Cardiac septum (tissue), 1 donor: ENCODE measurements around the gene SLC16A1. TPM values are rescaled to one million over a fixed set of nuclear protein-coding genes. Genes with fewer than 3 reads are reported as not detected.

ENCODE experiments used
- DNase-seq: peaks from one replicate; pipeline ENCODE4 v3.0.0-alpha.2; 2020; ENCODE audit warnings: low spot score
- intact Hi-C: fragments of 100-400 bp; cut with DNase I; formaldehyde crosslinking; loops from one replicate; pipeline ENCODE4 v1.14.0; 2022
- total RNA-seq: library from RNA; stranded (reverse); fragmentation: NEBNext Ultra II Directional; extraction: Animal tissue kit (Norgen Biotek cat#: 25700); gene quantifications from one replicate; pipeline ENCODE4 v1.2.1, GENCODE V29; 2021
- donor health status: DM: no; HTN: no; CAD: no.

SLC16A1 gene
- total RNA-seq, 1 donor from 2014 or later, result 119 TPM

DNA sequence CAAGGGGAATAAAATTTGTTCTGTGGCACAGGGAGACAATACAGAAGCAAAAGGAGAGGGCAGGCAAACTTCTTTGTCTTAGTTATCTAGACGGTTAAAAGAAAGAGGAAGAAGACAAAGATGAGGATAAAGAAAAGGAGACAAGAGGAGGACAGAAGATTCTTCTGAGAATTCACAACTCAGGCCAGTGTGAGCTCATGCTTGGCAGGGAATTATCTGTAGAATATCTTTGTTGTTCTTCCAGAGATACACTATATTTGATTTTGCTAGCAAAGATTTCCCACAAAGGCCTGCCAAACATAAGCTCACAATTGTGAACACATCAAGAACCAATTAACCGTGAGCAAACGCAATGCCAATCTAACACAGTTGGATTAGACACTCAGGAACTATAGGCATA lies 21.4 kb downstream of the SLC16A1 start:
- DNase-seq, result no peak
- intact Hi-C loops, result no loop called here

DNA sequence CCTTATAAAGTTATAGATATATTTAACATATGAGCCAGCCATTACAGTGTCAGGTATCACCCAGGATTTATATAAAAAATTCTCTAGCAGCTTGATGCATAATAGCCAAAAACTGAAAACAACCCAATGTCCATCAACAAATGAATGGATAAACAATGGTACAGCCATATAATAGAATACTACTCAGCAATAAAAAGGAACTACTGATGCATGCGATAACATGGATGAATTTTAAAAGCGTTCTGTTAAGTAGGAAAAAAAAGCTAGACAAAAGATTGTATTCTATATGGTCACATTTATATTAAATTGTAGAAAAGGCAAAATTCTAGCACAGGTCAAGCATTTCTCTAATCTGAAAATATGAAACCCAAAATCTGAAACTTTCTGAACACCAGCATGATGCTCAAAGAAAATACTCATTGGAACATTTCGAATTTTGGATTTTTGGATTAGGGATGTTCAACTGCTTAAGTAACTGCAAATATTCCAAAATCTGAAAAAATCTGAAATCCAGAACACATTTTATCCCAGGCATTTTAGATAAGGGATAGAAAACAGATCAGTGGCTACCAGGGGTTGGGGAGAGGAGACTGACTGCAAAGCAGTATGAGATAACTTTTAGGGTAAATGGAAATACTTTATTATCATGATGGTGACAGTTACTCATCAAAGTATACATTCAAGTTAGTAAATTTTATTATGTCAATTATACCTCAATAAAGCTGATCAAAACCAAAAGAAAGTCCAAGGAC lies 22.0 kb downstream of the SLC16A1 start:
- DNase-seq, result no peak
- intact Hi-C loops, result no loop called here

DNA sequence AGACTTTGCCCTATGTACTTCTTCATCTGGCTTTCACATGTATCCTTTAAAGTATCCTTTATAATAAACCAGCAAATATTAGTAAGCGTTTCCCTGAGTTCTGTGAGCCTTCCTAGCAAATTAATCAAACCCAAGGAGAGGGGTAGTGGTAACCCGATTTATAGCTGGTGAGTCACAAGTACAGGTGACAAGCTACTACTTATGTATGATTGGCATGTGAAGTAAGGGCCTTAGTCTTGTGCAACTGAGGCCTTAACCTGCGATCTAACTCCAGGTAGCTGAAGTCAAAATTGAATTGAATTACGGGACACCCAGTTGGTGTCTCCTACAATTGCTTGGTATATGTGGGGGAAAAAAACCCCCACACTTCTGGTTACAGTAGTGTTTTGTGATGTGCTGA lies 26.0 kb downstream of the SLC16A1 start:
- DNase-seq, result no peak
- intact Hi-C loops, result no loop called here

- DNase-seq, result no peak
- intact Hi-C loops, result no loop called here
Measured at GRCh38 chr1:112927462-112927990, 28.5 kb downstream of the SLC16A1 start.

DNA sequence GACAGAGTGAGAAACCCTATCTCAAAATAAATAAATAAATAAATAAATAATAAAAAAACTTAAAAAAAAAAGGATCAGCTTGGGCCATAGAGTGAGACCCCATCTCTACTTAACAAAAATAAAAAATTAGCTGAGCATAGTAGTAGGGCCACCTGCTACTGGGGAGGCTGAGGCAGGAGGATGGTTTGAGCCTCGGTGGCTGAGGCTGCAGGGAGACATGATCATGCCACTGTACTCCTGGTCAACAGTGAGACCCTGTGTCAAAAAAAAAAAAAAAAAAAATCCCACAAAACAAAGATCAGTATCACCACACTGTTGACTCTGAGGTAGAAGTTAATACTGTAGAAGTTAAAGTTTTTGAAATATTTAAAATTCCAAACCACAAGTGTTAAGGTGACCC lies 29.1 kb downstream of the SLC16A1 start:
- intact Hi-C loops, result no loop called here
- no peak for DNase-seq

DNA sequence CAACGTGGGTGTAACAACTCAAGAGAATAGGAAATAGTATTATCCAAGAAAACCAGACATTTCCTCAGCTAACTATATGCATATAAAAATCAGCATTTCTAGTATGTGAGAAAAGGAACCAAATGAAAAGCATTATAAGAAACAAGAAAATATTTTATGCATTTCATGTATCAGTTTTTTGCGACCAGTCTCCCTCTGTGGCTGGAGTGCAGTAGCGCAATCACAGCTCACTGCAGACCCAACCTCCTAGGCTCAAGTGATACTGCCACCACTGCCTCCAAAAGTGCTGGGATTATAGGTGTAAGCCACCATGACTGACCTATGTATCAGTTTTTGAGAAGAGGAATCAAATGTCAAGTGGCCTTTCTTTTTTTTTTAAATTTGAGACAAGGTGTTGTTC lies 31.0 kb downstream of the SLC16A1 start:
- intact Hi-C loops, result no loop called here
- no peak for DNase-seq

DNA sequence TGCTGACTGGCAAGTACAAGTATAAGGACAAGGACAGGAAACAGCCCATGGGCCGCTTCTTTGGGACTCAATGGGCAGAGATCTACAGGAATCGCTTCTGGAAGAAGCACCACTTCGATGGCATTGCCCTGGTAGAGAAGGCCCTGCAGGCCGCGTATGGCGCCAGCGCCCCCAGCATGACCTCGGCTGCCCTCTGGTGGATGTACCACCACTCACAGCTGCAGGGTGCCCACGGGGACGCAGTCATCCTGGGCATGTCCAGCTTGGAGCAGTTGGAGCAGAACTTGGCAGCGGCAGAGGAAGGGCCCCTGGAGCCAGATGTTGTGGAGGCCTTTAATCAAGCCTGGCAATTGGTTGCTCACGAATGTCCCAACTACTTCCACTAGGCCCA lies 32.0 kb downstream of the SLC16A1 start:
- intact Hi-C loops, result no loop called here
- no peak for DNase-seq

DNA sequence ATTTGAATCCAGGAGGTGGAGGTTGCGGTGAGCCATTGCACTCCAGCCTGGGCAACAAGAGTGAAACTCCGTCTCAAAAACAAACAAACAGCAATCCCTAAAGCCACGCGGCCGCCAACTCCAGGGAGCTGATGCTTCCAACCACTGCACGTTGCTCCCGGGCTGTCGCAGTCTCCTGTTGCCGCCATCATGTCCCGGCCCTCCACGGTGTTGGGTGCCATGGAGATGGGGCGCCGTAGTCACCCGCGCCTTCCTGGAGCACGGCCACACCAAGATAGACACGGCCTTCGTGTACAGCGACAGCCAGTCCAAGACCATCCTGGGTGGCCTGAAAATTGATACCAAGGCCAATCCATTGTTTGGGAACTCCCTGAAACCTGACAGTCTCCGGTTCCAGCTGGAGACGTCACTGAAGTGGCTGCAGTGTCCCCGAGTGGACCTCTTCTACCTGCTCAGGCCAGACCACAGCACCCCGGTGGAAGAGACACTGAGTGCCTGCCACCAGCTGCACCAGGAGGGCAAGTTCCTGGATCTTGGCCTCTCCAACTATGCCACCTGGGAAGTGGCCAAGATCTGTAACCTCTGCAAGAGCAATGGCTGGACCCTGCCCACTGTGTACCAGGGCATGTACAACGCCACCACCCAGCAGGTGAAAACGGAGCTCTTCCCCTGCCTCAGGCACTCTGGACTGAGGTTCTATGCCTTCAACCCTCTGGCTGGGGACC lies 32.6 kb downstream of the SLC16A1 start:
- DNase-seq, result no peak
- intact Hi-C loops, result no loop called here

- intact Hi-C loops, result no loop called here
- DNase-seq, result no peak
Measured at GRCh38 chr1:112911506-112912220, 44.3 kb downstream of the SLC16A1 start.

- DNase-seq, result no peak
- intact Hi-C loops, result no loop called here
Measured at GRCh38 chr1:112909847-112910246, 46.1 kb downstream of the SLC16A1 start.

DNA sequence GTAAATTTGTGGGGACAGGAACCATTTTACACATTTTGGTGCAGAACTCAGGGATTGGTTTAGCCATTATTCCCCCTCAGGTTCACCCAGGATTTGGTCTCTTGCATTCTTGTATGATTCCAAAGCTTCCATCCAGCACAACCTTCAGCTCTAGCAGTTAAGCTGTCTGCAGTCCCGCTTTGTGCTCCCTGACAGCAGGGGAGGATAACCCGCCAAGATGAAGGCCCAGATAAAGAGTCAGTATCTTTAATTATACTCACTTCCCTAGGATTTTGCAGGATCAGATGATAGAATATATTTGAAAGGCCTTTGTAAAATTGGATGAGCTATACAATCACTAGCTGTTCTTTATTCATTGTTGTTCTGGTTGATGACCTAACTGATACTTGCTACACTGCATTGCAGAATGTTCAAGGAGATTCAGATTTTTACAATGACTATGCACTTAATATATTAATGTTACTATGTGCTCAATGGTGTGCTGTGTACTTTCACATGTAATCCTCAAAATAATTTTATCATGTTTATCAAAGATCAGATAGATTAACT lies 49.8 kb downstream of the SLC16A1 start:
- intact Hi-C loops, result no loop called here
- DNase-seq, result no peak

DNA sequence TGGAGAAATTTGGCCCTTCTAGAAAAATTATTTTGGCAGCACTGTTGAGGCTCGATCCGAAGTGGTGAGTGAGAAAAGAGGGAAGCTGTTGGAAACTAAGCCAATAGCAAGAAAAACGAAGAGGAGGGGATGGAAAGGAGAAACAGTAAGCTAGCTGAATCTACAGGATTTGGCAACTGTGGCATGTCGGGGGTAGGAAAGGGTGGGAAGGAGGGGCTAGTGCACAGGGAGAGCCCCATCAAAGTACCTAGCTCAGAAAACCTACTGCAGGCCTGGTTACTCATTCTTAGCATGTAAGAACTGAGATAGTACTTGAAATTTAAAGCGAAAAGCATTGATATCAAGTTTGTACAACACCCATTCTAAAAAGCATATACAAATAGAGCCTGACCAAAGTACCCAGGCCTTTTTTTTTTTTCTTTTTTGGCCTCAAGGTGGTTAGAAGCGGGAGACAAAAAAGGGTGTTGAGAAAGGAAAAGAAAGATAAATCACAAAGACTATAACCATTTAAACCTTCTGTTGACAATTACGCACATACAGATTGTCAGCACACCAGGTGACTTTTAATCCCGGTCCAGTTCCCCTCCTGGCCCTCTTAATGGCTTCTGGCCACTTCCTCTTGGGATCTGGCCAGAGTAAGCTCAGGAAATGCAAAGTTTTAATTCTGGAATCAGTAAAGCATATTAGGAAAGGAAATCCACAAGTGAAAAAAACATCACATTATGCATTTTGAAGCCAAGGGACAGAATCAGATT lies 50.4 kb downstream of the SLC16A1 start:
- DNase-seq, result no peak
- intact Hi-C loops, result no loop called here

DNA sequence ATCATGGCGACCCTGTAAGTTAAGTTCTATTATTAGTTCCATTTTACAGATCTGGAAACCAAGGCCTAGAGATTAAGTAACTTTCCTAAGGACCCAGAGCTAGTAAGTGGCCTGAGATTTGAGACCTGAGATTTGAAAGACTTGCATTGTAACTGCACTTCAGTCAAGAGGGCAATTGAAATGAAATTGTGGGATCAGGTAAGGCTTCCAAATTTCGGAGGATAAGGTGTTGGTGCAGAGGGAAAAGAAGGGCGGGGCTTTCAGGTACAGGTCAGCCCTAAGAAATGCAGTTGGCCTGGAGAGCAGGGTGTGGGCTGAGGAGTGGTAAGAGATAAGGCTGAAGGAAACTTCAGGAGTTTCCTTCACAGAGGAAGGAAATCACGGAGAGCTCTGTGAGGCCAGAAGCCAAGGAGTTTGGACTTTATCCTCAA lies 51.1 kb downstream of the SLC16A1 start:
- intact Hi-C loops, result no loop called here
- DNase-seq, result no peak

- no peak for DNase-seq
- intact Hi-C loops, result no loop called here
Measured at GRCh38 chr1:112904071-112904830, 51.7 kb downstream of the SLC16A1 start.

DNA sequence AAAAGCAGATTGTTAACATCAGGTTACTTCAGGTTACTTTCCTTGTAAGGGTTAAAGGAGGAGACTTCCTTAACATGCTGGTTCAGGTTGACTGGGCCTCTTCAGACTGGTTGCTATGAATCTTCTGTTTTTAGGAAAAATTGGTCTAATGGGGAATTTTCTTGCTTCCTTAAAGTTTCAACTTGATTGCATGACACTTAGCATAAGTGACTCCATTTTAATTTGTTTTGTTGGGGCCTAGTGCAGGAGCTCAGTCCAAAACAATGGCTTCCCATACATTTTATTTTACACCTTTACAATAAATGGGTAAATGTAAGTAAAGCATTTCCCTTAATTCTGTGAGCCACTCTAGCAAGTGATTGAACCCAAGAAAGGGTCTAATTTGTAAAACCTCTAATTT lies 53.8 kb downstream of the SLC16A1 start:
- no peak for DNase-seq
- intact Hi-C loops, result no loop called here

DNA sequence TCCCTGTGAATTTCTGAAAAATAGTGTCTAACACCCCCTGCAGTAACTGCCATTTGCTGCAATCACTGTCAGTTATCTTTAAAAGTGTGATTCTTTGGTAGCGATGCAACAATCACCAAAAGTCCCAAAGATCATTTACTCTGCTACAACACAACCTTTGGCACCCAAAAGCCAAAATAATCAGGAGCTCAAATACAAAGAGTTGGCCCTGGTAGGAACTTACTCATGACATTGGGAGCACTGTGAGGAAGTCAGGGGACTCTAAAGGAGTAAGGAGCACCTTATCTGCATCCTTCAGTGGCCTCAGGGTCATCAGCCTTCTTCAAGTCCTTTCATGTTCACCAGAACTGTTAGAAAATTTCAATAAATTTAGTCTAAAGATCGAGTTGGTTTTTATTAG lies 54.6 kb downstream of the SLC16A1 start:
- intact Hi-C loops, result no loop called here
- no peak for DNase-seq

GRCh38 chr1:112896783-112897182 lies 59.2 kb downstream of the SLC16A1 start:
- DNase-seq, result no peak
- intact Hi-C loops, result no loop called here

- DNase-seq, result no peak
- intact Hi-C loops, result no loop called here
Measured at GRCh38 chr1:112894561-112895011, 61.4 kb downstream of the SLC16A1 start.

DNA sequence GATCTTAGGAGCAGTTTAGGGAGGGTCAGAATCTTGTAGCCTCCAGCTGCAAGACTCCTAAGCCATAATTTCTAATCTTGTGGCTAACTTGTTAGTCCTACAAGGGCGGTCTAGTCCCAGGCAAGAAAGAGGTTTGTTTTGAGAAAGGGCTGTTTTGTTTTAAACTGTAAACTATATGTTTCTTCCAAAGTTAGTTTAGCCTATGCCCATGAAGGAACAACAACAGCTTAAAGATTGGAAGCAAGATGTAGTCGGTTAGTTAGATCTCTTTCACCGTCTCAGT lies 62.0 kb downstream of the SLC16A1 start:
- intact Hi-C loops, result no loop called here
- DNase-seq, result no peak
